IPS-11a (cell line): ENCODE results near the gene CPVL.

Experiments used
- H3K4me3 ChIP-seq: one replicate; pipeline ENCODE4 v1.5.1; 2013; ENCODE audit warnings: low read depth, low read length, control low read depth

The CPVL gene

GRCh38 chr7:29146057-29146706 lies at the start of gene CPVL:
TSS of gene CPVL (minus strand) at chr7:29146537. CDS start at chr7:29121061, 25,476 bp downstream.
- peak within 1 kb of the TSS; percentile 79 for H3K4me3 ChIP-seq

GRCh38 chr7:29194594-29195427 lies 48.5 kb upstream of the CPVL start, which contains the start of gene CHN2:
TSS of gene CHN2 (plus strand) at chr7:29194775.
- H3K4me3 ChIP-seq = peak within 1 kb of the TSS; percentile 65

- H3K4me3 ChIP-seq = peak overlapping the region; percentile 65
Measured at GRCh38 chr7:29194206-29194593, 47.9 kb upstream of the CPVL start.

- peak overlapping the region; percentile 43 for H3K4me3 ChIP-seq
Measured at GRCh38 chr7:29193316-29194205, 47.2 kb upstream of the CPVL start.

- H3K4me3 ChIP-seq = no peak overlapping the region
Measured at GRCh38 chr7:29192811-29193210, 46.5 kb upstream of the CPVL start.

- H3K4me3 ChIP-seq = no peak overlapping the region
Measured at GRCh38 chr7:29192323-29192722, 46.0 kb upstream of the CPVL start.

- H3K4me3 ChIP-seq = no peak overlapping the region
Measured at GRCh38 chr7:29190349-29191045, 44.2 kb upstream of the CPVL start.

- no peak overlapping the region for H3K4me3 ChIP-seq
Measured at GRCh38 chr7:29189743-29190201, 43.4 kb upstream of the CPVL start.

GRCh38 chr7:29185613-29186012 lies 39.3 kb upstream of the CPVL start:
- H3K4me3 ChIP-seq = no peak overlapping the region

GRCh38 chr7:29184599-29184998 lies 38.3 kb upstream of the CPVL start:
- H3K4me3 ChIP-seq = no peak overlapping the region

- H3K4me3 ChIP-seq = no peak overlapping the region
Measured at GRCh38 chr7:29179115-29179514, 32.8 kb upstream of the CPVL start.

GRCh38 chr7:29177963-29178600 lies 31.7 kb upstream of the CPVL start:
- no peak overlapping the region for H3K4me3 ChIP-seq

GRCh38 chr7:29173458-29173857 lies 27.1 kb upstream of the CPVL start:
- no peak overlapping the region for H3K4me3 ChIP-seq

- H3K4me3 ChIP-seq = no peak overlapping the region
Measured at GRCh38 chr7:29170781-29171180, 24.4 kb upstream of the CPVL start.

- H3K4me3 ChIP-seq = no peak overlapping the region
Measured at GRCh38 chr7:29167721-29168120, 21.4 kb upstream of the CPVL start.

- H3K4me3 ChIP-seq = no peak overlapping the region
Measured at GRCh38 chr7:29163854-29164253, 17.5 kb upstream of the CPVL start.

GRCh38 chr7:29162577-29162976 lies 16.2 kb upstream of the CPVL start:
- H3K4me3 ChIP-seq = no peak overlapping the region

GRCh38 chr7:29161231-29161630 lies 14.9 kb upstream of the CPVL start:
- no peak overlapping the region for H3K4me3 ChIP-seq

- no peak overlapping the region for H3K4me3 ChIP-seq
Measured at GRCh38 chr7:29160080-29160479, 13.7 kb upstream of the CPVL start.

GRCh38 chr7:29158795-29159423 lies 12.6 kb upstream of the CPVL start:
- H3K4me3 ChIP-seq = no peak overlapping the region
